ENCODE measurements around the gene LIPJ.

GRCh38 chr10:88652616-88653015 is 66.1 kb downstream of the LIPJ start:
- TF ChIP-seq CTCF (IDR thresholded peaks at IDR 0.05): no peak
- TF ChIP-seq POLR2A (IDR thresholded peaks at IDR 0.05): no peak
